ENCODE data around the gene FMO2.

Gene FMO2

DNA sequence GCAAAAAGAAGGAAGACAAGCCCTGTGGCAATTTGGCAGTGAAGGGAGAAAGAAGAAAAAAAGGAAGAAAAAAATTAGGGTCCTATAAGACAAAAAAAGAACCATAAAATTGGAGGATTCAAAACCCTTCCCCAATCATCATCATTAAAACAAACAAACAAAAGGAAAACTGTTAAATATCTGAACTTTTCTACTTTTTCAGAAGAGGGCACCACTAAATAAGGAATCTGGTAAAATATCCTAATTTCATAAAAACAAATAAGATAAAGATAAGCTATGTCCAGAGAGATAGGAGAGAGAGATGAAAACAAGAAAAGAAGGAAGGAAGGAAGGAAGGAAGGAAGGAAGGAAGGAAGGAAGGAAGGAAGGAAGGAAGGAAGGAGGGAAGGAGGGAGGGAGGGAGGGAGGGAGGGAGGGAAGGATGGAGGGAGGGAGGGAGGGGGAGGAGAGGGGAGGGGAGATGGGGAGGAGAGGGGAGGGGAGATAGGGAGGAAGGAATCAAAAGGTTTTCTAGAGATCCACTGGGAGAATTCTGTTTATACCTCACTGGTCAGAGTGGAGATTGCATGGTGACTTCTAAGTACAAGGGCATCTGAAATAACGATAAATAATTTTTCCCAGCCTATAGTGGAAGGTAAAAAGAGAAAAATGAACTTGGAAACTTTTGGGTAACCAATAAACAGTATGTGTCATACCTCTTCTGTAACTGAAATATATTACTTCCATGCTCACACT, 10.4 kb upstream of the FMO2 start:
- no peak for DNase-seq

DNA sequence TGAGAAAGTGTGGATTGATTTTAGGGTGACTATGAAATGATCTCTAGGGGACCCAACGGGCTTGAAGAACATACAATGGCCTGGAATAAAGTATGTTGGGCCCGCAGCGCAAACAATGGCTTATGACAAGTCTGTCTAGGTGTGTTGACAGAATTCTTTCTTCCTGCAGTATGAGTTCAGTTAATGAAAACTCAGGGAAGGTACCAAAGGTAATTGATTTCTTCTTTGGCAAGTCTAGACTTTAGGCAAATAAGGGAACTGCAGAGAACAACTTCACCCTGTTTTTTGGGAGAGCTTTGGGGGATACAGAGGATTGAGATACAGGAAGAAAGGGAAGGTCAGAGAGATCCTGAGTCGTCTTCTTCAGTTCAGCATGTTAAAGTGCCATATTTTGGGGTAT, 7.8 kb upstream of the FMO2 start:
- DNase-seq: no peak

DNA sequence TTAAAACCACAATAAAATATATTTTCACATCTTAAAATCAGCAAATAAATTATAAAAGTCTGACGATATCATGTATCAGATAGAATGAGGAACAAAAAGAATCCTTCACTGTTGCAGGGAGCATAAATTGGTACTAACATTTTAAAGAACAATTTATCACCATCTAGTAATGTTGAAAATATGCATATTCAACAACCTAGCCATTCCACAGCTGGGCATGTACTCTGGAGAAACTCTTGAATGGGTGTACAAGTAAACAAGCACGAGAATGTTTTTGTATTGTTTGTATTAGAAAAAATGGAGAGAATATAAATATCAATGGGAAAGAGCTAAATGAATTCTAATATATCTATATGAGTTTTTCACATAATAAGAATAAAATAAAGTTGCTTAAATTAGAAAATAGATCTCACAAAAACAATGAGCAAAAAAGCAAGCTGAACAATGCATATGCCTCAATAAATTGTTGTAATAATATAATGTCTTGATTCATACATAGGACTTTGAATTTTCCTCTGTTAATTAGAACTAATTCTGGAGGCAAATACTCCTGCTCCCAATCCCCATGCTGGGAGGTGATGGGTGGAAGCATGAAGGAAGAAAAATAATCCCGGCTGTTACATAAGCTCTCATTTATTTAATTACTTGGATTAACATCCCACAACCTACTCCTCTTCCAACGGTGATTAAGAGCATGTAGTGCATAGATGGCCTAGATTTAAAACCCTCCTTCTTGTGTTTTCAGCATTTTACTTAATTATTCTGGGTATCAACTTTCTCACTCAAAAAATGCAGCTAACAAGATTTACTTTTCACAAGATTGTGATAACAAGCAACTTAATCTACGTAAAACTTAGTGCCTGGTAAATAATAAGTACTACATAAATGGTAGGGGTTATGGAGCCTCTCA, 5.5 kb upstream of the FMO2 start:
- no peak for DNase-seq

DNA sequence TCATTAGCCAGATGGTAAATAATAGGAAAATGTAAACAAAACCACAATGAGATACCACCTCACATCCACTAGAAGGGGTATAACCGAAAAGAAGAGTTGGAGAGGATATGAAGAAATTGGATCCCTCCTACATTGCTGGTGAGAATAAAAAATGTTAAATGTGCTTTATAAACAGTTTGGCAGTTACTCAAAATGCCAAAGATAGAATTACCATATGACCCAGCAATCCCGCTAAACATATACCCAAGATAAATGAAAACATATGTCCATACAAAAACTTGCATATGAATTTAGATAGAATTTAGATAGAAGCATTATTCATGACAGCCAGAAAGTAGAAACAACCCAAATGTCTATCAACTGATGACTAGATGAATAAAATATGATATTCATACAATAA, 4.4 kb upstream of the FMO2 start:
- no peak for DNase-seq

DNA sequence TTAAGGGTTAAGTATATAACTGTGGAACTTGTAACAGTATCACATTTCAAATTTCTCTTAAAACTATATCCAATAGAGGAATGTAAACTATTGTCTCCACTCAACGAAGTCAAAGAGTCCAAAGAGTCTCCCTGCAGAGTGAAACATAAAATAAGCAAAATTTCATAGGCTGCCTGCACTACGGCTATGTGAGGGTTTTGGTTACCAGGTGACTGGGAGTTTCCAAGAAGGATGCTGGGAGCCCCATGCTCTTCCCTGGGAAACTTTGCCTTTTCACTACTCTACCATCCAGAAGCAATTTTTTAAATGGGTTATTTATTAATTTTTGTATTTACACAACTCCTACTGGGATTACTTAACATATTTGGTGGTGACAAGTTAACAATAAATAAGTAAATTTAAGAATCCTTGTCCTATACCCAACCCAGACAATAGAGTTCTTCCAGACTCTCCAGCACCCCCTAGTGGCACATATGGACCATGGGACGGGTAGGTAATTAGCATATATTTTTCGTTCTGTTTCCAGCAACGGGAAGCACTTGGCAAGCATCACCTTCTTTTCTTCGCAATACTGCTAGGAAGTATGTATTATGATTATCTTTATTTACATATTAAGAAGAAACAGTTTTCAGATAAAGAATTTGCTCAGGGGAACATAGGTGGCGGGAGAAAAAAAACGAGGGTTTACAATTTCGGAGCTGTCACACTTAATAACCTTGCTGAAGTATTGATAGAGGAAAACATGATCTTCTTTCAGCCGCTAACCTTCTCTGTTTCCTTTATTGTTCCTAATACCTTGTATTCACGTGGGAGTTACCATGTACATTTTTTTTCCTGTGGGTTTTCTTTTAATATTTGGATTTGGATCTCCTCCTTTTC, 3.5 kb downstream of the FMO2 start:
- no peak for DNase-seq

DNA sequence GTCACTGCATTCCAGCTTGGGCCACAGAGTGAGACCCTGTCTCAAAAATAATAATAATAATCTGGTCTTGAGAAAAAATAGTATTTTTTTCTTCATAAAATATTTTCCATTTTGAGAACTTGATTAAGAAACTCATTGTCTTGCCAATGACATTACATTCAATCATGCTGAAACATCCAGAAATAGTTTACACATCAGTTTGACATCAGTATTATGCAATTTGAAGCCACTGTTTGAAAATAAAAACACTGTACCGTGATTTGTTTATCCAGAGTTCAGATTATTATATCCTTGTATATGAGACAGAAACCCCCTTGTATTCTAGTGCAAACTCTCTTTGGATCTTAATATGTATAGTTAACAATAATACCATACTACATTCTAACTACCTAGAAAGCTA, 6.9 kb downstream of the FMO2 start:
- no peak for DNase-seq

DNA sequence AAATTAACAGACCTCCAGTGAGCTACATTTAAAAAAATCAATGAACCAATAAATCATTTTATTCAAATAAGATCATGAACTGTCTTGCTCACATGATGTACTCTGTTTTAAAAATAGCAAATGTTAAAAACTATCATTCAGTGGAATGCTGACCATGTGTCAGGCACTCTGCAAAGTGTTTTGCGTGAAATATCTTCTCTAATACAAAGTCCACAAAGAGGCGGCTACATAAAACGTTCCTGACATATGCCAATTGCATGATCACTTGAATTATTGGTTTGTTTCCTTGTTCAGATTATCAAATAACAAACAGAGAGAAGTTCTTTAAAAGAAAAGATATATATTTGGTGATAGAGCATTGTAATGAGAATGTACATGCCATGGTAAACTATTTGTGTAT, 10.7 kb downstream of the FMO2 start:
- DNase-seq: no peak

DNA sequence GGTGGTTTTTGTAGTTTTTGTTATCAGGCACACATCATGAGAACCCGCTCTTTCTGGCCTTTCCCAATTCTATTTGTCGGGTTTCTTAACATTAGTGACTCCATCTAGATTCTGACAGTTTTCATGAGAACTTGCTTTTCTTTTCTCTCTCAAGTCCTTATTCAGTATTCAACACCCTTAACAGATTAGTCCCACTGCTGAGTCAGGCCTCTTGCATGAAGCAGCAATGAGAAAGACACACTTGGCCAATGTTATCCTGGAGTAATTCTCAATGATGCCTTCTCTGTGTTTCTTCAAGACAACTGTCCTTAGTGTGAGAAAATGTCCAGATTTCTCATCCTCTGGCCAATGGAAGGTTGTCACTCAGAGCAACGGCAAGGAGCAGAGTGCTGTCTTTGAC, 11.3 kb downstream of the FMO2 start:
- DNase-seq: no peak

DNA sequence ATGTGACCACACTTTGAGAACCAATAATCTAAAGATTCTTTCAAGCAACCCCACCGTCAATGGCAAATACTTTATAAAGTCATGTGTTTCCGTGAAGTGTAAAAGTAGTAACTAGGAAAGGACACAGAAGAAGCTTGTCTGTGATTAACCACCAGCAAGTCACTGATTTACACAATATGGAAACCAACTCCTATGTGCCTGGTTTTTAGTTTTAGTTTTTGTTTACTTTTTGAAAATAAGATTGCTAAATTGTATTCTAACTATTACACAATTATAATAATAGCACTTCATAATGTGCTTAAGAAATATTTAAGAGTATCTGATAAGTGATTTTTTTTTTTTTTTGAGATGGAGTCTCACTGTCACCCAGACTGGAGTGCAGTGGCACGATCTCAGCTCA, 13.0 kb downstream of the FMO2 start:
- no peak for DNase-seq

DNA sequence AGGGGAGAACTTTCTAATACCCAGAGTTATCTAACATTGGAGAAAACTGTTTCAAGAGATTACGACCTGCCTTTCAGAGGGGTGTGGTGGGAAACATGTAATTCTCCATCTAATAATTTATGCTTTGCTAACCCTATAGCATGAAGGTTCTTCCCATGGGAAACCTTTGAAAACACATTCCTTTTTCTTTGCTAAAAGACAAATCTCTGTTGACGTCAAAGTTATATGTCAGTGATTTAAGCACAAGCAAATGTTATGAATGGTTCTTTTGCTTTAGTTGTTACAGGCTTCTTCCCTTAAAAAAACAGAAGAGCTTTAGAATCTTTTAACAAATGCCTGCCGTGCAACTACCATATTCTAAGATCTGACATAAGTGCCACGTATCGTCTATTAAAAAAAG, 19.2 kb downstream of the FMO2 start:
- no peak for DNase-seq

DNA sequence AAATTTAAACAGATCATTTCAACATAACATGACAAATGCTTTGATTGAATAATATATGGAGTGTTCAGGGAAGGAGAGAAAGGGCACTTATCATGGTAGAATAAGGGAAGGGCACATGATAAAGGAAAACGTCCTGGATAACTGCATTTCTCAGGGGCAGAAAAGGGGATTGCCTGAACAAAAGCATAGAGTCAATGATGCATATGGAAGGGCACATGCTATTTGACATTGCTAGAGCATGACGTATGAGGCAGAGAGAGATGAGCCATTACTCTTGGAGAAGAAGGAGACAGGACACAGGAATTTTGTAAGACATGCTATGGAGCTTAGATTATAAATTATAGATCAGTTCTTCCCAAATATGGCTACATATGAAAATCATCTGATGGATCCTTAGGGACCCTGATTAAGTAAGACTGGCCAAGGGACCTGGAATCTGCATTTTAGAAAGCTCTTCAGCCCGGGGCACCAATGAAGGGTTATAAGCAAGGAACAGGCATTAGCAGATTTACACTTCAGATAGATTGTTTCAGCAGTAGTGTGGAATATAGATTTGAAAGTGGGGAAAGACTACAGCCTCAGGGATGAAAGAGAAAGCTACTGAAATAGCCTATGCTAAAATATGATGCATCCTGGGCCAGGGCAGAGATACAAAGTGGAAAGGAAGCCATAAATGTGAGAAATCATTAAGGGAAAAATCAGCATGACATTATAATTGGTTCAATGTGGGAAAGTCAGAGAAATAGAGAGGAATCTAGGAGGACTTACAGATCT, 21.3 kb downstream of the FMO2 start:
- no peak for DNase-seq

DNA sequence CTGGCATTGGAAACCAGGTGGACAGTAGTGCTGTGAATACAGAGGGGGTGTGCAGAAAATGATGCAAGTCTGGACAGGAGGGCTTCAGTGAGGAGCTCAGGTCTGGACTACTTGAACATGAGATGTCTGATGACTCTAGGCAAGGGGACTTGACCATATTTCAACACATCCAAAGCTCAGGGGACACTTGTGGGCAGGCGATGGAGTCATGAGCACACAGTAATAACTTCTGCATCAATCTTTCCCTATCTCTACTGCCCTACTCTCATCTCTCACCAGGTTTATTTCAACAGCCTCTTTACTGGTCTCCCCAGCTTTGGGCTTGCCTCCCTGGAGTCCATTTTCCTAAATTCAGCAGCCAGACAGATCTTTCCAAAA, 21.9 kb downstream of the FMO2 start:
- no peak for DNase-seq

DNA sequence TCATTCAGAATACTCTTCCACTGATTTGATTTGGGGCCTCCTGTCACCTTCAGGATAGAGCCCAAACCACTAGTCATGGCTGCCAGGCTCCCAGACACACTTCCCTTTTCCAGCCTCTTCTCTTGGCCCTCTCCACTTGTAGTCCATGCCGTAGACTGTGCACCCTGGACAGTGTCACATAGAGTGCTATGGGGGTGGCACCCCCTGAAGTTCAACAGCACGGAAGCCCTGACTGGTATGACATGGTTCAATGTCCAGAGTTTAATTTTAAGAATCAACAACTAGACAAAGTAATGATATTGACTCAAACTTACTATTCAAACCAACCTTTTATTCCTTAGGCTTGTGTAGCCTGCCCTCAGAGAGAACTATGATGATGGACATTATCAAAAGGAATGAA, 22.3 kb downstream of the FMO2 start:
- no peak for DNase-seq

DNA sequence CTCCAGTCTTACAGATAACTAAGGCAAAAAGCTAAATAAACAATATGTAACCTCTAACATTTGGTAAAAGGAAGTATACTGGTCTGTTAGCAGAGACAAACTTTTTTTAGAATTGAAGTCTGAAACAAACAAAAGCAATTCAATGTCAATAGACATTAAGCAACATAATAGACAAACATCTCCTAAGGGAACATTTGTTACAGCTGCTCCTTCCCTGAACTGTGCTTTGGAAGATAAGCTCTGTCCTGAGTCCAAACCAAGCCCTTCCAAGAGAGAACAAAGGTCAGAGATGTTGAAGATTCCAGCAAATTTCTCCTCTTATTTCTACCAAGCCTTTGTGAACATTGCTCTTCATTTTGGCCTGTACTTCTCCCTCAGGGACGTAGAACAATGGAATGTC, 25.3 kb downstream of the FMO2 start:
- no peak for DNase-seq

DNA sequence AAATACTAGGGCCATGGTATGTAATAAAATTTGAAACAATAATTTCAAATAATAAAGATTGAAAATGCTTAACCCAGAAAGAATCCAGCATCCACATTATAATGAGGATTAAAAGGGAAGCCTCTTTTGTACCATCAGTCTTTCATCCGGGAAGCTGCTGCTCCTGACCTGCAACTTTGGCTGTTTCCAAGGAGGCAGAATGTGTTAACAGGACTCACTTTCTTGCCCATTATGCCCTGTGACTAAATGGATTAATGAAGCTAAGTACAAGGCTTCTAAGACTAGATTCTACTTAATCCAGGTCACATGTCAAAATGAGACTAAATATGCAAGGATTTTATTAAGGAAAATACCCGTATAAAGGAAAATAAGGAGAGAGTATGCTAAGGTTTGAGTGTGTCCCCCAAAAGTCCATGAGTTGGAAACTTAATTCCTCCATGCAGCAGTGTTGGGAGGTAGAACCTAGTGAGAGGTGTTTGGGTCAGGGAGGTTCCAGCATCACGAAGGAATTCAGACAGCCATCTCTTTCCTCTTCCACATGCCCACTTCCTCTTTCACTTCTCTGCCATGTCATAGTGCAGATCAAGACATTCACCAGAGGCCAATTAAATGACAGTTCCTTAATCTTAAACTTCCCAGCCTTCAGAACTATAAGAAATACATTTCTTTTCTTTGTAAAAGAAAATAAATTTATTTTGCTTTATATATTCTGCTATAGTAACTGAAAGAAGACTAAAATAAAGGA, 27.7 kb downstream of the FMO2 start:
- no peak for DNase-seq

DNA sequence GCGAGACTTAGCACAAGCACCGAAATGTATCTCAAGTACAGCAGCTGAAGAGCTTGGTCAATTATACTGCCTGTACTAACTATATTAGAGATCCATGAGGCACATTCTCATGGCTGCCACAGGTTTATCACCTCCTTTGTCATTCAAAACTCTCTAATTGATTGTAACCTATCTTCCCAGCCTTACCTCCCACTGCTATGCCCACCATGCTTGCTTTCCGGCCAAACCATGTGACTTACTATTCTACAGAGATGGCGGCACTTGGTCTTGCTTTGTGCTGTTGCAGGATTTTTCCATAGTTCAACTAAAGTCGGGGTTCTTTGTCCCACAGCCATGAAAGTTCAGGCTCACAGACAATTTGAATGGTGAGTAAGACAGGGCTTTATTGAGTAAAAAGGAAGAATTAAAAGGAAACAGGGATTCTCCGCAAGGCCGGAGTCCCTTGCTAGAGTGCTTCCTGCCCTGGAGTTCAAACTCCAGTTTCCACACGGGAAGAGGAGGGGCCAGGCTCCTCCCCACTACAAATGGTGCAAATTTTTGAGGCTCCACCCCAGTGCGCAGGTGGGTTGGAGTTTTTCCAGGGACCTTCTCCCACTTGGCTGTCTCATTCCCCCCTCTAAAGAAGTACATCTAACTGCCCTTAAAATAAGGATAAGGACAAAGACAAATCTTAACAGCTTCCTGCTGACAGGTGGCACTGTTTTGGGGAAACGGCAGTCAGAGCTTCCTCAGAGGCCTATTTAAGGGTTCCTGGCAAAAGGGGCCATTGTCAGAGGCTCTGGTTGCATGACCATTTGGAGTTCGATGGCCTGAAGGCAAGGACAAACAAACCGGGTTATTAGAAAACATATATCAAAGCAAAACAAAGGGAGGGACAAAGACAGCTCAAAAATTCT, 28.7 kb downstream of the FMO2 start:
- DNase-seq: no peak

DNA sequence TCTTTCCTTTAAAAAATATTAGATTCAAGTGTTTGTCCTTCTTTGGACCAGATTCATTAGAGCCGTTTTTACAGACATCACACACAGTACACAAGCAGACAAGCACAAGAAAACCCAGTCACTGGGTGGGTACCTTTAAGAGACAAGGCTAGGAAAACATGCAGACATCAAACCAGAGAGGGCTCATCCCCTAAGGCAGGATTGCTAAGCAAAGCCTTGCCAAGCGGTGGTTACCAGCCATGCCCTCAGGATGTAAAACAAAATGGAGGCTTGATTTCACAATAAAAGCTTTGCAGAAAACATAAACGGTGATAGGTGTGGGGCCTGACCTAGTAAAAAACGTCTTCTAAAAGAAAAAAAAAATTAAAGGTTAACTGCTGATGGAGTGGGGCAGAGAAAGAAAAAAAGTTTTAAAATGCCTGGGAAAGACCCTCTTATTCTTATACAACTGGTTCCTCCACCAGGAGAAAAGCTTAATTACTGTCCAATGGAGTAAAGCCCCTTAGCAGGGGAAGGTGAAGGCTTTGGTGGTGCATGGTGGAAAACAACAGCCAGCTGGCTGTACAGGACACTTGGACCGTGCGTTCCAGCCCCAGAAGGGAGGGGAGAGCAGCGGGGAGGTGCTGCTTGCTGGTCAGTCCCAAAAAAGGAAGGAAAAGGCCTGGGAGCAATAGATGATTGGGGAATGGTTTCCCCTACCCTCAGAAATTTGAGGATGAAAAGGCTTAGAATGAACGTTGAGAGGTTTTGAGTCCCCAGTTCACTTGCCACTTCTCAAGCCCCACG, 32.8 kb downstream of the FMO2 start:
- DNase-seq: no peak

DNA sequence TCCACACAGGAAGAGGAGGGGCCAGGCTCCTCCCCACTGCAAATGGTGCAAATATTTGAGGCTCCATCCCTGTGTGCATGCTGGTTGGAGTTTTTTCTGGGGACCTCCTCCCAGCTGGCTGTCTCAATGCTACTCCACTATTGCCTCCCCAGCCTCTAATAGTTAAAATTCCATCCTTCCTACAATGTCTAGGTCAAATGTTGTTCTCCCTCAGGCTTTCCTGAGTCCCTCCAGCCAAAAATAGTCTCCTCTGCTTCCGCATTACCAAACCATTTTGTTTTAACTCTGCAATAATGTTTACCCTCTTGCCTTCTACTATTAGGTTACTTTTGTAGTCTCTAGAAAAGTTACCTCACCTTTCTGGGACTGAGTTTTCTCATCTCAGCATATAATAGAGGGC, 33.6 kb downstream of the FMO2 start:
- no peak for DNase-seq

DNA sequence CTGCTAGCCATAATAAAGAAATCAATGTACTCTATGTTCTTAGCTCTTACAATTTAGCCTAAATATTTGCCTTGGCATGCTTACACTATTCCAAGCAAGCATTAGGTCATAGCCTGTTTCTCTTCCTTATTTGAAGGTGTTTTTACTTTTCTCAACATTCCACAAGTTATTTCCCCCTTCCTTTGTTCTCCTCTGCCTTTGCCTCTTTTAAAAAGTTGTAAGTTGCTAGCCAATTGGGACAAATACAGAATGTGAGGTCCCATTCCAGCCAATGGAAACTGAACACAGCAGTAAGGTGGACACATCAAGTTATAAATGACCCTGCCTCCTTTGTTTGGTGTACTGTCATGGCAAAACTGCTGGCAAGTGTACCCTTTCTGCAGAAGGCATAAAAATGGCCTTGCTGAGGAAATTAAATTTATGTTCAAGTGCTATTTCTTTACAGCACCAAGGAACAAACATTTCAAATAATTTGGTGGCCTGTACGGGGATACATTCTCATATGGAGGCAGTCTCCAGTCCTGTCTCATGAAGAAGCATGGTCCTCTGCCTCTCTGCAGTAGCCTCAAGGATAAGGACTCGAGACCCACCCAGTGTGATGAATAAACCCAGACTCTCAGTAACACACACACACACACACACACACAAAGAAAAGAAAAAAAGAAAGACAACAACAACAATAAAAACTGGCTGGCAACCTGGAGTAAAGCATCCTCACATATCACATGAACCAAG, 34.4 kb downstream of the FMO2 start:
- no peak for DNase-seq
